ENCODE measurements around the gene TFF1.

Gene TFF1

DNA sequence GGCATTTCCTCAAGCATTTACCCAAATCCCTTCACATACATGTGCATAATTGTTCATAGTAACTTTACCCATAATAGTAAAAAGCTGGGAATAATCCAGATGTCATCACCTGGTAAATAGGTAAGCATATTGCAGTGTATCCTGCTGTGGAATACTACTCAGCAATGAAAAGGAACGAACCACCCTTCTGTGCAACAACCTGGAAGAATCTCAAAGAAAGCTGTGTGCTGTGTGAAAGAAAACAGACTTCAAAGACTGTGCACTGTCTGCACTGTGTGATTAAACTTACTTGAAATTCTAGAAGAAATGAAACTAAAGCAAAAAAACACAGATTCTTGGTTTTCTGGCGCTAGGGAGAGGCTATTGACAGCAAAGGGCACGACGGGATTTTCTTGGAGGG lies 29.1 kb downstream of the TFF1 start:
- no peak overlapping the region for H3K27ac ChIP-seq (ENCODE audit: extremely low read depth, low read depth, low read length)
- no peaks in the 10 kb centered on the region for H3K4me1 ChIP-seq (ENCODE audit: control insufficient read depth, insufficient read depth, low read length)
- H3K9me3 ChIP-seq (ENCODE audit: control insufficient read depth, insufficient read depth, low read depth, low read length), result no peaks in the 10 kb centered on the region
- H3K4me3 ChIP-seq (ENCODE audit: low read depth, low read length), result no peak overlapping the region
- TF ChIP-seq ZNF146 (tag by site-specific recombination; IDR thresholded peaks at IDR 0.05), result peak; percentile 94
- no peak for TF ChIP-seq ZNF510 (tag by site-specific recombination; IDR thresholded peaks at IDR 0.05; ENCODE audit: insufficient replicate concordance)
- no peaks in the 10 kb centered on the region for H3K36me3 ChIP-seq (ENCODE audit: control insufficient read depth in 2 of 2, insufficient read depth in 1 of 2, low read length in 2 of 2)
- CTCF ChIA-PET, result interaction anchor here (0.6 to 5.2 kb wide), 13 partner anchors 9 to 480 kb away, joined by 3 to 26 read pairs (median 4); no protein-coding TSS in a partner anchor
- POLR2A ChIA-PET, result no interaction called here

GRCh38 chr21:42336054-42336453 lies 30.3 kb downstream of the TFF1 start:
- no peak overlapping the region for H3K4me3 ChIP-seq (ENCODE audit: low read depth, low read length)
- TF ChIP-seq ZNF548 (tag by site-specific recombination; IDR thresholded peaks at IDR 0.05) (no peak), IKZF3 (tag by site-specific recombination; IDR thresholded peaks at IDR 0.05) (no peak)
- TF ChIP-seq, protein P1, sequence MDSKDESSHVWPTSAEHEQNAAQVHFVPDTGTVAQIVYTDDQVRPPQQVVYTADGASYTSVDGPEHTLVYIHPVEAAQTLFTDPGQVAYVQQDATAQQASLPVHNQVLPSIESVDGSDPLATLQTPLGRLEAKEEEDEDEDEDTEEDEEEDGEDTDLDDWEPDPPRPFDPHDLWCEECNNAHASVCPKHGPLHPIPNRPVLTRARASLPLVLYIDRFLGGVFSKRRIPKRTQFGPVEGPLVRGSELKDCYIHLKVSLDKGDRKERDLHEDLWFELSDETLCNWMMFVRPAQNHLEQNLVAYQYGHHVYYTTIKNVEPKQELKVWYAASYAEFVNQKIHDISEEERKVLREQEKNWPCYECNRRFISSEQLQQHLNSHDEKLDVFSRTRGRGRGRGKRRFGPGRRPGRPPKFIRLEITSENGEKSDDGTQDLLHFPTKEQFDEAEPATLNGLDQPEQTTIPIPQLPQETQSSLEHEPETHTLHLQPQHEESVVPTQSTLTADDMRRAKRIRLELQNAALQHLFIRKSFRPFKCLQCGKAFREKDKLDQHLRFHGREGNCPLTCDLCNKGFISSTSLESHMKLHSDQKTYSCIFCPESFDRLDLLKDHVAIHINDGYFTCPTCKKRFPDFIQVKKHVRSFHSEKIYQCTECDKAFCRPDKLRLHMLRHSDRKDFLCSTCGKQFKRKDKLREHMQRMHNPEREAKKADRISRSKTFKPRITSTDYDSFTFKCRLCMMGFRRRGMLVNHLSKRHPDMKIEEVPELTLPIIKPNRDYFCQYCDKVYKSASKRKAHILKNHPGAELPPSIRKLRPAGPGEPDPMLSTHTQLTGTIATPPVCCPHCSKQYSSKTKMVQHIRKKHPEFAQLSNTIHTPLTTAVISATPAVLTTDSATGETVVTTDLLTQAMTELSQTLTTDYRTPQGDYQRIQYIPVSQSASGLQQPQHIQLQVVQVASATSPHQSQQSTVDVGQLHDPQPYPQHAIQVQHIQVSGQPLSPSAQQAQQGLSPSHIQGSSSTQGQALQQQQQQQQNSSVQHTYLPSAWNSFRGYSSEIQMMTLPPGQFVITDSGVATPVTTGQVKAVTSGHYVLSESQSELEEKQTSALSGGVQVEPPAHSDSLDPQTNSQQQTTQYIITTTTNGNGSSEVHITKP (tag by site-specific recombination; IDR thresholded peaks at IDR 0.05), result 0 out of 2 replicates have a peak, but pooled peaks have one; percentile 33
- ChIA-PET CTCF (interaction anchor here (0.5 to 5.2 kb wide), 5 partner anchors 13 to 433 kb away, joined by 3 to 26 read pairs (median 4); no protein-coding TSS in a partner anchor), POLR2A (no interaction called here)
- no peaks in the 10 kb centered on the region for H3K36me3 ChIP-seq (ENCODE audit: control insufficient read depth in 2 of 2, insufficient read depth in 1 of 2, low read length in 2 of 2)
- no peaks in the 10 kb centered on the region for H3K4me1 ChIP-seq (ENCODE audit: control insufficient read depth, insufficient read depth, low read length)
- H3K27ac ChIP-seq (ENCODE audit: extremely low read depth, low read depth, low read length), result no peak overlapping the region
- H3K9me3 ChIP-seq (ENCODE audit: control insufficient read depth, insufficient read depth, low read depth, low read length), result no peaks in the 10 kb centered on the region; the same call in 1 of the 2 replicates

DNA sequence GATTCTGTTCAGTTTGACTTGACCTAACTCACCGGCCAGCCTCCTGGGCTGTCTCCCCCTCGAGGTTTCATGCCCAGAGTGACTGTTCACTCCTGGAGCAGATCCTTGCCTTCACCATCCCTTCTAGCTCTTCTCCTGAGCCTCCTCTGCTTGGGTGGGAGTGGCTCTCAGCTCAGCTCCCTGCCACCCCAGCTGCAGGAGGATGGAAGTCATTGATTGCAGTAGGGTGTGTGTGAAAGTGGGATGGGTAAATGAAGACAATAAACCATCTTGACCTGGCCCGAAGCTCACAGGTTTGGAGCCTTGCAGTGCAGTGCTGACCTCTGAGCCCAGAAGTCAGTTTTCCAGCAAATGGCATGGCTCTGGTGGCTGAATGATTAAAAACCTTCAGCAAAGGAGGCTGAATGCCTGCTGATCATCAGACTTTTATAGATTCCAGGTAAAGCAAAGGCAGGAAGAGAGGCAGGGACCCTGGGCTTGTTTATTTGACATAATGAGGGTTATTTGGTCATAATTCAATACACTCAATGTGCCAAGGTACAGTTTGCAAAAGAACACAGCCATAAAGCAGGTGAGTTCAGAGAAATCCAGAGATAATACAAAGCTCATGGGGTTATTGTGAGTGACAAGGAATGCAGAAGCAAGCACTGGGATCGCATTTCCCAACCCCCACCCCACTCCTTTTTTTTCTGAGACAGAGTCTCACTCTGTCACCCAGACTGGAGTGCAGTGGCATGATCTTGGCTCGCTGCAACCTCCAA lies 33.6 kb downstream of the TFF1 start:
- CTCF ChIA-PET, result no interaction called here
- Histone ChIP-seq H3K27ac (ENCODE audit: extremely low read depth, low read depth, low read length) (no peak overlapping the region), H3K9me3 (ENCODE audit: control insufficient read depth, insufficient read depth, low read depth, low read length) (no peaks in the 10 kb centered on the region; the same call in 1 of the 2 replicates), H3K4me1 (ENCODE audit: control insufficient read depth, insufficient read depth, low read length) (no peaks in the 10 kb centered on the region), H3K36me3 (ENCODE audit: control insufficient read depth in 2 of 2, insufficient read depth in 1 of 2, low read length in 2 of 2) (no peaks in the 10 kb centered on the region), H3K4me3 (ENCODE audit: low read depth, low read length) (no peak overlapping the region)
- POLR2A ChIA-PET, result no interaction called here
- no peak for TF ChIP-seq TCF7L2 (IDR thresholded peaks at IDR 0.05; ENCODE audit: borderline replicate concordance, low read depth, low read length)
- TF ChIP-seq, protein P2, sequence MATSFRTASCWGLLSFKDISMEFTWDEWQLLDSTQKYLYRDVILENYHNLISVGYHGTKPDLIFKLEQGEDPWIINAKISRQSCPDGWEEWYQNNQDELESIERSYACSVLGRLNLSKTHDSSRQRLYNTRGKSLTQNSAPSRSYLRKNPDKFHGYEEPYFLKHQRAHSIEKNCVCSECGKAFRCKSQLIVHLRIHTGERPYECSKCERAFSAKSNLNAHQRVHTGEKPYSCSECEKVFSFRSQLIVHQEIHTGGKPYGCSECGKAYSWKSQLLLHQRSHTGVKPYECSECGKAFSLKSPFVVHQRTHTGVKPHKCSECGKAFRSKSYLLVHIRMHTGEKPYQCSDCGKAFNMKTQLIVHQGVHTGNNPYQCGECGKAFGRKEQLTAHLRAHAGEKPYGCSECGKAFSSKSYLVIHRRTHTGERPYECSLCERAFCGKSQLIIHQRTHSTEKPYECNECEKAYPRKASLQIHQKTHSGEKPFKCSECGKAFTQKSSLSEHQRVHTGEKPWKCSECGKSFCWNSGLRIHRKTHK (tag by site-specific recombination; IDR thresholded peaks at IDR 0.05), result no peak
- TF ChIP-seq ZNF174 (tag by site-specific recombination; IDR thresholded peaks at IDR 0.05), result no peak
- TF ChIP-seq ZNF169 (tag by site-specific recombination; IDR thresholded peaks at IDR 0.05), result no peak
- no peak for TF ChIP-seq ZNF558 (tag by site-specific recombination; IDR thresholded peaks at IDR 0.05)
- no peak for TF ChIP-seq ZNF433 (tag by site-specific recombination; IDR thresholded peaks at IDR 0.05; ENCODE audit: low read depth)
- no peak for TF ChIP-seq KLF1 (tag by site-specific recombination; IDR thresholded peaks at IDR 0.05)
- no peak for TF ChIP-seq ZNF670 (tag by site-specific recombination; IDR thresholded peaks at IDR 0.05; ENCODE audit: low read depth)
- no peak for TF ChIP-seq REPIN1 (tag by site-specific recombination; IDR thresholded peaks at IDR 0.05; ENCODE audit: low read depth)
- no peak for TF ChIP-seq ZNF350 (tag by site-specific recombination; IDR thresholded peaks at IDR 0.05)
- no peak for TF ChIP-seq ZNF560 (tag by site-specific recombination; IDR thresholded peaks at IDR 0.05; ENCODE audit: borderline replicate concordance)
- no peak for TF ChIP-seq ZNF48 (tag by site-specific recombination; IDR thresholded peaks at IDR 0.05)
- no peak for TF ChIP-seq ZNF391 (tag by site-specific recombination; IDR thresholded peaks at IDR 0.05; ENCODE audit: borderline replicate concordance, low read depth)
- no peak for TF ChIP-seq ZNF19 (tag by site-specific recombination; IDR thresholded peaks at IDR 0.05; ENCODE audit: low read depth)
- no peak for TF ChIP-seq SCRT1 (tag by site-specific recombination; IDR thresholded peaks at IDR 0.05; ENCODE audit: borderline replicate concordance)
- TF ChIP-seq ZNF324 (tag by site-specific recombination; IDR thresholded peaks at IDR 0.05), result no peak
- TF ChIP-seq ZNF148 (tag by site-specific recombination; IDR thresholded peaks at IDR 0.05; ENCODE audit: borderline replicate concordance), result no peak
